Measurements from ENCODE around the gene PAK5. TPM values are rescaled to one million over a fixed set of nuclear protein-coding genes. Genes with fewer than 3 reads are reported as not detected.

Gene PAK5
- total RNA-seq, 1 experiment from 2014 or later, result not detected

- H3K27ac ChIP-seq (ENCODE audit: low read length), result no peak overlapping the region
- no peak overlapping the region for H2AFZ ChIP-seq (ENCODE audit: low read length)
- no peak overlapping the region for H3K4me3 ChIP-seq (ENCODE audit: low read length)
- no peak overlapping the region for H3K9ac ChIP-seq (ENCODE audit: low read length)
- no peaks in the 10 kb centered on the region for H3K9me2 ChIP-seq (replicated peaks; ENCODE audit: low read length)
- H3K9me3 ChIP-seq (ENCODE audit: low read length), result no peaks in the 10 kb centered on the region
- ChIA-PET POLR2A (ENCODE audit: unreplicated experiment) (no interaction called here), CTCF (no interaction called here)
- no peaks in the 10 kb centered on the region for H3F3A ChIP-seq (ENCODE audit: low read length, unreplicated experiment)
- intact Hi-C loops (cut with micrococcal nuclease), result no loop called here
- H3K36me3 ChIP-seq (ENCODE audit: low read depth, low read length), result no peaks in the 10 kb centered on the region
- no peak for ATAC-seq
- H3K4me2 ChIP-seq (ENCODE audit: low read length), result no peak overlapping the region
- no TSS peak for BruUV-seq (replicated peaks)
- DNase-seq, result no peak
- peaks cover 43% of the 10 kb centered on the region for H3K27me3 ChIP-seq (ENCODE audit: low read length)
- H3K4me1 ChIP-seq (ENCODE audit: insufficient read depth, low read length), result no peaks in the 10 kb centered on the region
- no peaks in the 10 kb centered on the region for H4K20me1 ChIP-seq (ENCODE audit: low read length)
- TF ChIP-seq, protein P1, sequence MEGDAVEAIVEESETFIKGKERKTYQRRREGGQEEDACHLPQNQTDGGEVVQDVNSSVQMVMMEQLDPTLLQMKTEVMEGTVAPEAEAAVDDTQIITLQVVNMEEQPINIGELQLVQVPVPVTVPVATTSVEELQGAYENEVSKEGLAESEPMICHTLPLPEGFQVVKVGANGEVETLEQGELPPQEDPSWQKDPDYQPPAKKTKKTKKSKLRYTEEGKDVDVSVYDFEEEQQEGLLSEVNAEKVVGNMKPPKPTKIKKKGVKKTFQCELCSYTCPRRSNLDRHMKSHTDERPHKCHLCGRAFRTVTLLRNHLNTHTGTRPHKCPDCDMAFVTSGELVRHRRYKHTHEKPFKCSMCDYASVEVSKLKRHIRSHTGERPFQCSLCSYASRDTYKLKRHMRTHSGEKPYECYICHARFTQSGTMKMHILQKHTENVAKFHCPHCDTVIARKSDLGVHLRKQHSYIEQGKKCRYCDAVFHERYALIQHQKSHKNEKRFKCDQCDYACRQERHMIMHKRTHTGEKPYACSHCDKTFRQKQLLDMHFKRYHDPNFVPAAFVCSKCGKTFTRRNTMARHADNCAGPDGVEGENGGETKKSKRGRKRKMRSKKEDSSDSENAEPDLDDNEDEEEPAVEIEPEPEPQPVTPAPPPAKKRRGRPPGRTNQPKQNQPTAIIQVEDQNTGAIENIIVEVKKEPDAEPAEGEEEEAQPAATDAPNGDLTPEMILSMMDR (conservative IDR thresholded peaks at IDR 0.05; ENCODE audit: low read depth, low read length), result no peak
- TF ChIP-seq EZH2phosphoT487 (IDR thresholded peaks at IDR 0.05; ENCODE audit: borderline replicate concordance, low read length) (no peak), EZH2 (IDR thresholded peaks at IDR 0.05; ENCODE audit: low read length, unreplicated experiment) (no peak)
- H3K79me2 ChIP-seq (ENCODE audit: low read length), result no peaks in the 10 kb centered on the region
Observed at GRCh38 chr20:9775176-9775575, 63.7 kb downstream of the PAK5 start.

GRCh38 chr20:9769954-9770353, 68.9 kb downstream of the PAK5 start:
- BruUV-seq (replicated peaks), result no TSS peak
- no peaks in the 10 kb centered on the region for H3K9me3 ChIP-seq (ENCODE audit: low read length)
- no peaks in the 10 kb centered on the region for H3K4me1 ChIP-seq (ENCODE audit: insufficient read depth, low read length)
- no peaks in the 10 kb centered on the region for H3K79me2 ChIP-seq (ENCODE audit: low read length)
- POLR2A ChIA-PET (ENCODE audit: unreplicated experiment), result no interaction called here
- TF ChIP-seq, protein P1 (conservative IDR thresholded peaks at IDR 0.05; ENCODE audit: low read depth, low read length), result no peak
- TF ChIP-seq EZH2 (IDR thresholded peaks at IDR 0.05; ENCODE audit: low read length, unreplicated experiment), result no peak
- TF ChIP-seq EZH2phosphoT487 (IDR thresholded peaks at IDR 0.05; ENCODE audit: borderline replicate concordance, low read length), result no peak
- no peaks in the 10 kb centered on the region for H3K36me3 ChIP-seq (ENCODE audit: low read depth, low read length)
- intact Hi-C loops (cut with micrococcal nuclease), result no loop called here
- H3K4me3 ChIP-seq (ENCODE audit: low read length), result no peak overlapping the region
- no peak overlapping the region for H3K27ac ChIP-seq (ENCODE audit: low read length)
- no peaks in the 10 kb centered on the region for H3F3A ChIP-seq (ENCODE audit: low read length, unreplicated experiment)
- no peak for ATAC-seq
- H3K9me2 ChIP-seq (replicated peaks; ENCODE audit: low read length), result no peaks in the 10 kb centered on the region
- no peak for DNase-seq
- H3K9ac ChIP-seq (ENCODE audit: low read length), result no peak overlapping the region
- CTCF ChIA-PET, result interaction anchor here (0.7 kb wide), 1 partner anchor 52 kb away, joined by 4 read pairs; no protein-coding TSS in a partner anchor
- no peak overlapping the region for H2AFZ ChIP-seq (ENCODE audit: low read length)
- H3K4me2 ChIP-seq (ENCODE audit: low read length), result no peak overlapping the region
- H3K27me3 ChIP-seq (ENCODE audit: low read length), result peaks cover 78% of the 10 kb centered on the region
- H4K20me1 ChIP-seq (ENCODE audit: low read length), result no peaks in the 10 kb centered on the region

GRCh38 chr20:9761476-9761875, 77.4 kb downstream of the PAK5 start:
- no peaks in the 10 kb centered on the region for H3K9me2 ChIP-seq (replicated peaks; ENCODE audit: low read length)
- peaks cover 43% of the 10 kb centered on the region for H3K27me3 ChIP-seq (ENCODE audit: low read length)
- TF ChIP-seq, protein P1 (conservative IDR thresholded peaks at IDR 0.05; ENCODE audit: low read depth, low read length), result no peak
- no peak for TF ChIP-seq EZH2phosphoT487 (IDR thresholded peaks at IDR 0.05; ENCODE audit: borderline replicate concordance, low read length)
- no peak for TF ChIP-seq EZH2 (IDR thresholded peaks at IDR 0.05; ENCODE audit: low read length, unreplicated experiment)
- H3K27ac ChIP-seq (ENCODE audit: low read length), result no peak overlapping the region
- ChIA-PET CTCF (no interaction called here), POLR2A (ENCODE audit: unreplicated experiment) (no interaction called here)
- H4K20me1 ChIP-seq (ENCODE audit: low read length), result no peaks in the 10 kb centered on the region
- H3K79me2 ChIP-seq (ENCODE audit: low read length), result no peaks in the 10 kb centered on the region
- intact Hi-C loops (cut with micrococcal nuclease), result no loop called here
- no peak overlapping the region for H3K4me2 ChIP-seq (ENCODE audit: low read length)
- H3F3A ChIP-seq (ENCODE audit: low read length, unreplicated experiment), result no peaks in the 10 kb centered on the region
- BruUV-seq (replicated peaks), result no TSS peak
- H3K4me3 ChIP-seq (ENCODE audit: low read length), result no peak overlapping the region
- H2AFZ ChIP-seq (ENCODE audit: low read length), result no peak overlapping the region
- ATAC-seq (no peak), DNase-seq (no peak)
- peaks cover 7% of the 10 kb centered on the region; the same call in 1 of the 2 replicates for H3K9me3 ChIP-seq (ENCODE audit: low read length)
- no peak overlapping the region for H3K9ac ChIP-seq (ENCODE audit: low read length)
- no peaks in the 10 kb centered on the region for H3K4me1 ChIP-seq (ENCODE audit: insufficient read depth, low read length)
- H3K36me3 ChIP-seq (ENCODE audit: low read depth, low read length), result no peaks in the 10 kb centered on the region

Measured in PC-3 (cell line).